GM13977 (cell line): ENCODE measurements around the gene TOR1AIP1.
"Not testable (repeated sequence)": the region's sequence is repeated elsewhere in the genome, so short reads cannot be mapped to it uniquely, and the experiment has no call there.

Source experiments
- DNase-seq: peaks from one replicate; pipeline ENCODE4 v3.0.0; 2012; ENCODE audit warnings: low spot score
- CTCF ChIP-seq: IDR thresholded peaks from 2 replicates; pipeline ENCODE4 v1.5.1; 2012; ENCODE audit warnings: mild to moderate bottlenecking, control low read depth; ENCODE audit not compliant: insufficient read depth; ENCODE audit errors: extremely low read depth, missing control alignments
- in situ Hi-C: fragments of 300-500 bp; cut with MboI; formaldehyde crosslinking; loops from one replicate; pipeline ENCODE4 v1.12.0; 2022; ENCODE audit warnings: low sequenced_read_pairs, low pct_unique_long_range_greater_than_20kb, mixed read lengths, inconsistent platforms; ENCODE audit not compliant: unreplicated experiment

TOR1AIP1 gene, protein sequence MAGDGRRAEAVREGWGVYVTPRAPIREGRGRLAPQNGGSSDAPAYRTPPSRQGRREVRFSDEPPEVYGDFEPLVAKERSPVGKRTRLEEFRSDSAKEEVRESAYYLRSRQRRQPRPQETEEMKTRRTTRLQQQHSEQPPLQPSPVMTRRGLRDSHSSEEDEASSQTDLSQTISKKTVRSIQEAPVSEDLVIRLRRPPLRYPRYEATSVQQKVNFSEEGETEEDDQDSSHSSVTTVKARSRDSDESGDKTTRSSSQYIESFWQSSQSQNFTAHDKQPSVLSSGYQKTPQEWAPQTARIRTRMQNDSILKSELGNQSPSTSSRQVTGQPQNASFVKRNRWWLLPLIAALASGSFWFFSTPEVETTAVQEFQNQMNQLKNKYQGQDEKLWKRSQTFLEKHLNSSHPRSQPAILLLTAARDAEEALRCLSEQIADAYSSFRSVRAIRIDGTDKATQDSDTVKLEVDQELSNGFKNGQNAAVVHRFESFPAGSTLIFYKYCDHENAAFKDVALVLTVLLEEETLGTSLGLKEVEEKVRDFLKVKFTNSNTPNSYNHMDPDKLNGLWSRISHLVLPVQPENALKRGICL

DNA sequence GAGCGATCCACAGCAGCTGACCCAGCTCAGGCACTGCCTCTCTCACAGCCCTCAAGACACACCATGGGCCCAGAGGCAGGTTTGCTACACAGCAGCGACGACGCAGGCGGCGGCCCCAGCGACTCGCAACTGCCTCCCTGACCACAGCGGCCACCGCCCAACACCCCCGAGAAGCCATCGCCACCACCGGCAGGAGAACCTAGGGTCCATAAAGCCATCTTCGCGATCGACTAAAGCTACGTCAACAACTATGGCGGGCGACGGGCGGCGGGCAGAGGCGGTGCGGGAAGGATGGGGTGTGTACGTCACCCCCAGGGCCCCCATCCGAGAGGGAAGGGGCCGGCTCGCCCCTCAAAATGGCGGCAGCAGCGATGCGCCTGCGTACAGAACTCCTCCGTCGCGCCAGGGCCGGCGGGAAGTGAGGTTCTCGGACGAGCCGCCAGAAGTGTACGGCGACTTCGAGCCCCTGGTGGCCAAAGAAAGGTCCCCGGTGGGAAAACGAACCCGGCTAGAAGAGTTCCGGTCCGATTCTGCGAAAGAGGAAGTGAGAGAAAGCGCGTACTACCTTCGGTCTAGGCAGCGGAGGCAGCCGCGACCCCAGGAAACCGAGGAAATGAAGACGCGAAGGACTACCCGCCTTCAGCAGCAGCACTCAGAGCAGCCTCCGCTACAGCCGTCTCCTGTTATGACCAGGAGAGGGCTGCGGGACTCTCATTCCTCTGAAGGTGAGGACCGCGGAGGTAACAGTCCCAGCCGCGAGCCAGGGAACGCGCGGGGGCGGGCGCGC, at the start of gene TOR1AIP1:
Gene TOR1AIP1, plus strand, starts transcription at position 33 of the 787 bp plus-strand sequence. Its CDS starts 218 bp downstream, at position 251.
- peak; percentile 88 for DNase-seq
- in situ Hi-C loops: no loop called here
- TF ChIP-seq CTCF: peak; percentile 24

DNA sequence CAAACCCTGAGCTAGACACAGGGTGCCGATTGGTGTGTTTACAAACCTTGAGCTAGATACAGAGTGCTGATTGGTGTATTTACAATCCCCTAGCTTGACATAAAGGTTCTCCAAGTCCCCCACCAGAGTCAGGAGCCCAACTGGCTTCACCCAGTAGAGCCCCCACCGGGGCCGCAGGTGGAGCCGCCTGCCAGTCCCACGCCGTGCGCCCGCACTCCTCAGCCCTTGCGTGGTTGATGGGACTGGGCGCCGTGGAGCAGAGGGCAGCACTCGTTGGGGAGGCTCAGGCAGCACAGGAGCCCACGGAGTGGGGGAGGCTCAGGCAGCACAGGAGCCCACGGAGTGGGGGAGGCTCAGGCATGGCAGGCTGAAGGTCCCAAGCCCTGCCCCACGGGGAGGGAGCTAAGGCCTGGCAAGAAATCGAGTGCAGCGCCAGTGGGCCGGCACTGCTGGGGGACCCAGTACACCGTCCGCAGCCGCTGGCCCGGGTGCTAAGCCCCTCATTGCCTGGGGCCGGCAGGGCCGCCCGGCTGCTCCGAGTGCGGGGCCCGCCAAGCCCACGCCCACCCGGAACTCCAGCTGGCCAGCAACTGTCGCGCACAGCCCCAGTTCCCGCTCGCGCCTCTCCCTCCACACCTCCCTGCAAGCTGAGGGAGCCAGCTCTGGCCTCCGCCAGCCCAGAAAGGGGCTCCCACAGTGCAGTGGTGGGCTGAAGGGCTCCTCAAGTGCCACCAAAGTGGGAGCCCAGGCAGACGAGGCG, 45.2 kb upstream of the TOR1AIP1 start:
- in situ Hi-C loops: not testable (repeated sequence)

DNA sequence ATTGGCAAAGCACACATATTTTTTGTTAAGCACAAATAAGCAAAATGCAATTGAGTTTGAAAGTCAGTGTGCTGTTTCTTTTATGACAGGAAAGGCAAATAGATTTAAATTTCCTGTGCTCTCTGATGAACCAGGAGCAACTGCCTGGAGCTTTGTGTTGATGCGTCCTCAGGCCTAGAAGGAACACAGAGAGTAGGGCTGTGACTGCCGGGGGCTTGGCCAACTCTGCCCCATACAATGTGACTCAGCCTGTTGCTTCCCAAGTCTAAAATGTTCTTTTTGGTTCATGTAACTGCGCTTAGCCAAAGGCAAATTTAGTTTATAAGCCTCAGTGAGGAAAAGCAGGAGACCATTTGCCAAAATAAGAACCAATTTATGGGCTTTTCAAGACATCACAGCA, 42.0 kb upstream of the TOR1AIP1 start:
- in situ Hi-C loops: no loop called here
- no peak for DNase-seq
- no peak for TF ChIP-seq CTCF

More for the DNA sequence above, 45.2 kb upstream of the TOR1AIP1 start:
- DNase-seq: not testable (repeated sequence)

- in situ Hi-C loops: no loop called here
- no peak for DNase-seq
- no peak for TF ChIP-seq CTCF
Observed at GRCh38 chr1:179848233-179848632, 33.9 kb upstream of the TOR1AIP1 start.

DNA sequence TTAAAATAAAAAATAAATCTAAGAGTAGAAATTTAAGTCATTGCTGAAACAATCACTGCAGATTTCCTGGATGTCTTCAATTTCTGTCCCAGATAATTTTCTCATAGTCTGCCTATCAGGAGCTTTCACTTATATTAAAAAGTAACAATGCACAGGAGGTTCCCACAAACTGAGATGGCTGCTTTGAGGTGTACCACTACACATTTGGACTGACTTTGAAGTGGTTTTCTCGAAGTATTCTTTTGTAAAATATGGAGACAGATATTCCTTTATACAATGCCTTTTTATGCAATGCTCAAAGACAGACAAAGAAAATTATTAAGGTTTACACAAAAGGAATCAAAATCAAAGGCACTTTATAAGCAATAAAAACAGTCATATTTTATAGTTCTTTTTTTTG, 29.0 kb upstream of the TOR1AIP1 start:
- DNase-seq: no peak
- in situ Hi-C loops: loop anchor here (25.0 kb wide), 1 partner anchor 209 kb away; no protein-coding TSS in a partner anchor
- TF ChIP-seq CTCF: no peak

- in situ Hi-C loops: loop anchor here (25.0 kb wide), 1 partner anchor 206 kb away; no protein-coding TSS in a partner anchor
- DNase-seq: not testable (repeated sequence)
Observed at GRCh38 chr1:179855831-179856230, 26.3 kb upstream of the TOR1AIP1 start.

DNA sequence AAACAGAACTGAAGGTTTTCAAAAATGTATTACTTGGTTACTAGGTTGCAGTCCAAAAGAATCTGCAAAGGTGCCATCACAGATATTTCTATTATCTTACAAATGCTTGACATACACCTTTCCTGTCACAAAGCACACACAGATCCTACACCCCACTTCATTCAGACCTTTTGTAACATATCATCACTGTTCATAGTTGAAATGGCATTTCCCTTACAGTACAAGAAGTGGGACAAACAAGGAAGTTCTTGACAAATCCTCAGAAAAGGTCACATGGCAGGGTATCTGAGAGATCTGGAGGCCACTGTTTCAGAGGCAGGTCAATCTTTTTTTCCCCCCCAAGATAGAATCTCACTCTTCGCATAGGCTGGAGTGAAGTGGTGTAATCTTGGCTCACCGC, 25.8 kb upstream of the TOR1AIP1 start:
- no peak for TF ChIP-seq CTCF
- in situ Hi-C loops: loop anchor here (25.0 kb wide), 1 partner anchor 206 kb away; no protein-coding TSS in a partner anchor
- DNase-seq: no peak
